Activated CD8-positive, alpha-beta memory T cell treated with anti-CD3 and anti-CD28 coated beads for 48 hours (primary cell): ENCODE data around the gene KHDC4.

Source experiments
- DNase-seq, 3 experiments: peaks; one replicate each; pipeline ENCODE4 v3.0.0-alpha.2; 2020; ENCODE audit warnings: low read depth in 2 of 3, low spot score in 2 of 3

KHDC4 gene

GRCh38 chr1:155867766-155868165 lies 66.4 kb downstream of the KHDC4 start:
- DNase-seq, result no peak

- DNase-seq, result no peak
Measured at GRCh38 chr1:155864393-155864792, 69.8 kb downstream of the KHDC4 start.
